Adrenal gland (tissue), 12 donors: ENCODE measurements around the gene DHX16. TPM values are rescaled to one million over a fixed set of nuclear protein-coding genes. Genes with fewer than 3 reads are reported as not detected.
A peak's percentile ranks its signal among the peaks of the same experiment; 100 is the strongest.

ENCODE experiments used
- DNase-seq, 7 donors: peaks; one replicate each; pipeline ENCODE4 v3.0.0-alpha.2; 2019 to 2020
- H3K27ac ChIP-seq, 5 donors: fragments of 200-600 bp; sonication (generic) in 4 of 5; 1 replicate in 3 of 5; 2 replicates in 2 of 5; pipeline versions ENCODE4 v1.5.1 to v1.8.0; 2016 to 2020; ENCODE audit warnings: mild to moderate bottlenecking in 1 of 5
- H3K27me3 ChIP-seq: fragments of 200-600 bp; 2 replicates; pipeline ENCODE4 v1.8.0; 2021
- H3K36me3 ChIP-seq, 2 donors: fragments of 200-600 bp; replicated peaks in 1 of 2; 1 replicate in 1 of 2; 2 replicates in 1 of 2; pipeline versions ENCODE4 v1.5.1 to v1.8.0; 2018 to 2022
- H3K4me1 ChIP-seq, 2 donors: fragments of 200-600 bp; replicated peaks in 1 of 2; 1 replicate in 1 of 2; 2 replicates in 1 of 2; pipeline versions ENCODE4 v1.5.1 to v1.8.0; 2018 to 2021
- H3K4me3 ChIP-seq, 4 donors: fragments of 200-600 bp; sonication (generic) in 3 of 4; one replicate each; pipeline ENCODE4 v1.5.1; 2016 to 2018
- H3K9me3 ChIP-seq, 3 donors: fragments of 200-600 bp; sonication (generic) in 1 of 3; replicated peaks in 1 of 3; 1 replicate in 2 of 3; 2 replicates in 1 of 3; pipeline versions ENCODE4 v1.5.1 to v1.8.0; 2016 to 2021
- POLR2A ChIP-seq, 2 donors: fragments of 450-650 bp; IDR thresholded peaks; one replicate each; pipeline ENCODE4 v1.6.1; 2017; ENCODE audit warnings: antibody characterized with exemption in 2 of 2, mild to moderate bottlenecking in 2 of 2, moderate library complexity in 1 of 2
- WGBS, 4 donors: extraction: QIAGEN DNeasy Blood & Tissue Kit in 2 of 4; methylation state at CpG; one replicate each; pipeline versions ENCODE4 v1.1.5 to v1.1.7; 2013 to 2017; 5-methylcytosine and 5-hydroxymethylcytosine counted together
- intact Hi-C, 2 donors: fragments of 100-400 bp; cut with DNase I; formaldehyde crosslinking; loops; one replicate each; pipeline versions ENCODE4 v1.14.1 to v1.15.0; 2022 to 2023
- polyA plus RNA-seq, 3 donors: library from polyadenylated mRNA; stranded (reverse); fragments of 200-250 nt in 2 of 3; fragments of 350-450 nt in 1 of 3; fragmentation: Illumina TruSeq in 1 of 3; extraction: RNeasy Lipid Tissue Mini Kit (QIAGEN cat#74804) in 1 of 3; gene quantifications; one replicate each; pipeline ENCODE4 v1.2.3, GENCODE V29; 2013 to 2014
- total RNA-seq, 9 donors: library from RNA; depleted of rRNA in 4 of 9; stranded (reverse); fragments of >200 nt in 4 of 9; fragments of 120-200 nt in 1 of 9; fragmentation: NEBNext Ultra II Directional in 1 of 9; extraction: Animal tissue kit (Norgen Biotek cat#: 25700) in 1 of 9; gene quantifications; one replicate each; pipeline versions ENCODE4 v1.1.0 to v1.2.4, GENCODE V29; 2013 to 2023
- TF ChIP-seq, protein P1 (sequence below), 6 experiments: fragments of 450-650 bp in 4 of 6; fragments of 200-600 bp in 2 of 6; sonication (generic) in 1 of 6; IDR thresholded peaks; 1 replicate in 5 of 6; 2 replicates in 1 of 6; pipeline versions ENCODE4 v1.5.1 to v1.8.0; 2016 to 2021; ENCODE audit warnings: antibody characterized with exemption in 6 of 6, mild to moderate bottlenecking in 2 of 6, moderate library complexity in 1 of 6
- donor health status: healthy with polysubstance abuse.
- donor health status: Bipolar disorder and iron deficiency.
- donor health status: DM: yes; HTN: yes; CAD: no.
- donor health status: DM: no; HTN: no; CAD: no.
- donor health status: DM: no; HTN: no; CAD: no.
- donor health status: DM: yes; HTN: yes; CAD: no.

DHX16 gene
- total and polyA plus RNA-seq, 12 donors = 16.4 to 75.9 (median 30.2) TPM

DNA sequence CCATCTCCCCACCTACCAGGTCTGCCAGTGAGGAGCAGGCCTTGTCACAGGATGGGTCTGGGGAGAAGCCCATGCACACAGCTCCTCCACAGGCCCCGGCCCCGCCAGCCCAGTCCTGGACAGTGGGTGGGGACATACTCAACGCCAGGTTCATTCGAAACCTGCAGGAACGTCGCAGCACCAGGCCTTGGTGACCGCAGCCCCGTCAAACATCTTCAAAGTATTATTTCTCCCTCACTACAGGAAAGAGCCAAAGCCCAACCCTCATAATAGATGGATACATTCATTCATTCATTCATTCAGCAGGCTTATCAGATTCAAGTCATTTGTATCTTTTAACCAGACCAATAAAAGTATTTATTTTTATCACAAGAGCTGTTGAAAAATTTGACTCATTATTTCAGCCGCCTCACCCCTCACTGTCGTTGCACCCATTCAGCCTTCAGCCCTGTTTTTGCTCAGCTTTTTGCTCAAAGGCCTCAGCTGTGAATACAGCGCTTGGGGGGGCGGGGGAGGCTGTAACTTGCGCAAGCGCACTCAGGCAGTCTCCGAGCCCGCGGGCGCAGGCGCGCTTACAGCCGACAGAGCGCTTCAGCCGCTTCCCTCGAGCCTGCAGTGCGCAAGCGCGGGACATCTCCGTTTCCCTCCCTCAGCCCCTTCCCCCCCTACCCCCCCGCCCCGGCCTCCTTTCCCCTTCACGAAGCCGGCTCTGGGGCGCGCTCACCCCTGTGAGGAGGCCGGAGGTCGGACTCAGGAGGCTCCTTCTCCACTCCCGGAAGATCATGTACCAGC is 26.2 kb downstream of the DHX16 start, which contains the start of gene C6orf136:
Gene C6orf136 (plus strand): TSS at position 684 of the 792 bp plus-strand sequence. CDS start 99 bp downstream, at position 783.
- Histone ChIP-seq H3K9me3 (no peaks in the 10 kb centered on the region), H3K4me3 (peak within 1 kb of the TSS; percentile 75 to 98 (median 94)), H3K27ac (peak within 1 kb of the TSS; percentile 51 to 95 (median 87)), H3K4me1 (peaks cover 10 to 14% of the 10 kb centered on the region in 2 donors), H3K27me3 (no peaks in the 10 kb centered on the region), H3K36me3 (peaks cover 0 to 21% of the 10 kb centered on the region in 2 donors)
- peak; percentile 91 to 97 (median 94) for DNase-seq
- intact Hi-C loops = no loop called here
- TF ChIP-seq, protein P1, sequence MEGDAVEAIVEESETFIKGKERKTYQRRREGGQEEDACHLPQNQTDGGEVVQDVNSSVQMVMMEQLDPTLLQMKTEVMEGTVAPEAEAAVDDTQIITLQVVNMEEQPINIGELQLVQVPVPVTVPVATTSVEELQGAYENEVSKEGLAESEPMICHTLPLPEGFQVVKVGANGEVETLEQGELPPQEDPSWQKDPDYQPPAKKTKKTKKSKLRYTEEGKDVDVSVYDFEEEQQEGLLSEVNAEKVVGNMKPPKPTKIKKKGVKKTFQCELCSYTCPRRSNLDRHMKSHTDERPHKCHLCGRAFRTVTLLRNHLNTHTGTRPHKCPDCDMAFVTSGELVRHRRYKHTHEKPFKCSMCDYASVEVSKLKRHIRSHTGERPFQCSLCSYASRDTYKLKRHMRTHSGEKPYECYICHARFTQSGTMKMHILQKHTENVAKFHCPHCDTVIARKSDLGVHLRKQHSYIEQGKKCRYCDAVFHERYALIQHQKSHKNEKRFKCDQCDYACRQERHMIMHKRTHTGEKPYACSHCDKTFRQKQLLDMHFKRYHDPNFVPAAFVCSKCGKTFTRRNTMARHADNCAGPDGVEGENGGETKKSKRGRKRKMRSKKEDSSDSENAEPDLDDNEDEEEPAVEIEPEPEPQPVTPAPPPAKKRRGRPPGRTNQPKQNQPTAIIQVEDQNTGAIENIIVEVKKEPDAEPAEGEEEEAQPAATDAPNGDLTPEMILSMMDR (IDR thresholded peaks at IDR 0.05) = no peak
- peak in 1 of 2 donors; percentile 36 for TF ChIP-seq POLR2A (IDR thresholded peaks at IDR 0.05)
- 9 to 23% (median 17%) methylated on average over 19 to 37 of the region's 37 CpGs for WGBS, 4 donors

GRCh38 chr6:30645989-30646388 is 26.8 kb downstream of the DHX16 start:
- TF ChIP-seq POLR2A (IDR thresholded peaks at IDR 0.05) = no peak
- TF ChIP-seq, protein P1 (IDR thresholded peaks at IDR 0.05) = no peak
- no peaks in the 10 kb centered on the region for H3K9me3 ChIP-seq
- H3K36me3 ChIP-seq = peaks cover 0 to 20% of the 10 kb centered on the region in 2 donors
- peak overlapping the region in 1 of 5 donors; percentile 85 for H3K27ac ChIP-seq
- WGBS, 4 donors = 65 to 79% (median 75%) methylated on average over 1 of the region's 1 CpG
- DNase-seq = no peak
- H3K27me3 ChIP-seq = no peaks in the 10 kb centered on the region
- H3K4me1 ChIP-seq = peaks cover 10 to 14% of the 10 kb centered on the region in 2 donors
- H3K4me3 ChIP-seq = no peak overlapping the region
- intact Hi-C loops = no loop called here

DNA sequence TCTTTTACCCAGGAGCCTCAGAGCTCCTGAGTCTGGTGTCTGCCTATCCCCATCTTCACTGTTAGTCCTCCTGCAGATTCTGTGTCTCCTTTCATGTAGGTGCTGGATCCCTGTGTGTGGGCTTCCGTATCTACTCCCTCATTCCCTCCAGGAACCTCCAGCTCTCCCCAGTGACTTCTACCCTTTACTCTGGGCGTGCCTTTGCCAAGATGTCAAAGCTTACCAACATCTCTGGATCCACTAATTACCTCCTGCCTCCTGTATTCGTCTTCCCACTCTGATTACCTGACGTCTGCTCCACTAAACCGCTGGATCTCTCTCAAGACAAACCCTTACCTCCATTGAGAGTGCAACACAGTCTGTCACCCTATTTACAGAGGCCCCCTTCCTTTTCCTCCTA is 28.0 kb downstream of the DHX16 start:
- Histone ChIP-seq H3K36me3 (peaks cover 0 to 25% of the 10 kb centered on the region in 2 donors), H3K9me3 (no peaks in the 10 kb centered on the region), H3K4me3 (no peak overlapping the region), H3K4me1 (peaks cover 10 to 14% of the 10 kb centered on the region in 2 donors), H3K27ac (no peak overlapping the region), H3K27me3 (no peaks in the 10 kb centered on the region)
- no peak for DNase-seq
- intact Hi-C loops = no loop called here
- WGBS, 4 donors = 81 to 89% (median 86%) methylated on average over 5 of the region's 5 CpGs
- TF ChIP-seq, protein P1 (IDR thresholded peaks at IDR 0.05) = no peak
- no peak for TF ChIP-seq POLR2A (IDR thresholded peaks at IDR 0.05)

GRCh38 chr6:30643656-30644055 is 29.1 kb downstream of the DHX16 start:
- Histone ChIP-seq H3K36me3 (peaks cover 0 to 25% of the 10 kb centered on the region in 2 donors), H3K4me3 (no peak overlapping the region), H3K27ac (no peak overlapping the region), H3K9me3 (no peaks in the 10 kb centered on the region), H3K4me1 (peaks cover 10 to 14% of the 10 kb centered on the region in 2 donors), H3K27me3 (no peaks in the 10 kb centered on the region)
- no peak for DNase-seq
- intact Hi-C loops = no loop called here
- WGBS, 4 donors = 90 to 100% (median 99%) methylated on average over 2 of the region's 2 CpGs
- TF ChIP-seq, protein P1 (IDR thresholded peaks at IDR 0.05) = no peak
- TF ChIP-seq POLR2A (IDR thresholded peaks at IDR 0.05) = no peak
